HTR-8/SVneo (cell line): ENCODE measurements around the gene HDAC4.

Experiments used
- DNase-seq: peaks from one replicate; pipeline ENCODE4 v3.0.0; 2011; ENCODE audit warnings: low spot score, mixed read lengths; ENCODE audit not compliant: insufficient read length
- FAIRE-seq: peaks from 2 replicates; lab custom pipeline; 2011; peaks lifted over from hg19 to GRCh38; lab: Jason Lieb, UNC

HDAC4 gene

GRCh38 chr2:239302083-239302807 is 98.6 kb downstream of the HDAC4 start:
- DNase-seq = no peak
- no peak for FAIRE-seq

DNA sequence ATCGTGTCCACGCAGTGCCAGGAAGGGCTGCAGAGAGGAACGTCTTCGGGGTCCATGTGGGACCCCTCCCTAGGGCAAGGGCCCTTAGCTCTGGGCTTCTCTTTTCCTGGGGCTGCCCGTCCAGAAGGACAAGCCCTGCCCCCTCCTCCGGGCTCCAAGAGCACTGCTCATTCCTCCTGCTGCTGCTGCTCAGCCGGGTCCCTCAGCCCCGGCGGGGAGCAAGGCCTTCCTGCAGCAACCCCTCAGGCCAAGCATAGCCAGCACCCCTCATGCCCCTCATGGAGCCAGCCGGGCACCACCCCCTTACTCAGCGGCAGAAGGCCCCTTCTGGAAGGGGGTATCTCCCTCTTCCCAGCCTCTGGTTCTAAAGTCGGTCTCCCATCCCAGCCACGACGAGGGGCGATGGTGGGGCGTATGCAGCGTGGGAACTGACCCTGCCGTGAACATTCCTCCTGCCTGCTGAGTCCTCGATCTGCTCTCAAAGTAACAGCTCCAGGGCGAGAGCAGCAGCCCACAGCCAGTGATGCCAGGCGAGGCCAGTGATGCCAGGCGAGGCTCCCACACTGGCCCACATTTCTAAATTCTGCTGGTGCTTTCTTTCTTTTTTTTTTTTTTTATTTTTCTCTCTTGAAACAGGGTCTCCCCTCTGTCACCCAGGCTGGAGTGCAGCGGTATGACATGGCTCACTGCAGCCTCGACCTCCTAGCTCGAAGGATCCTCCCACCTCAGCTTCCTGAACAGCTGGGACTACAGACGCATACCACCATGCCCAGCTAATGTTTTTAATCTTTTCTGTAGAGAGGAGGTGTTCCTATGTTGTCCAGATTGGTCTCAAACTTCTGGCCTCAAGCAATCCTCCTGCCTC is 99.7 kb downstream of the HDAC4 start:
- no peak for FAIRE-seq
- DNase-seq = no peak

- DNase-seq = no peak
- FAIRE-seq = no peak
Observed at GRCh38 chr2:239300242-239300641, 100.6 kb downstream of the HDAC4 start.

DNA sequence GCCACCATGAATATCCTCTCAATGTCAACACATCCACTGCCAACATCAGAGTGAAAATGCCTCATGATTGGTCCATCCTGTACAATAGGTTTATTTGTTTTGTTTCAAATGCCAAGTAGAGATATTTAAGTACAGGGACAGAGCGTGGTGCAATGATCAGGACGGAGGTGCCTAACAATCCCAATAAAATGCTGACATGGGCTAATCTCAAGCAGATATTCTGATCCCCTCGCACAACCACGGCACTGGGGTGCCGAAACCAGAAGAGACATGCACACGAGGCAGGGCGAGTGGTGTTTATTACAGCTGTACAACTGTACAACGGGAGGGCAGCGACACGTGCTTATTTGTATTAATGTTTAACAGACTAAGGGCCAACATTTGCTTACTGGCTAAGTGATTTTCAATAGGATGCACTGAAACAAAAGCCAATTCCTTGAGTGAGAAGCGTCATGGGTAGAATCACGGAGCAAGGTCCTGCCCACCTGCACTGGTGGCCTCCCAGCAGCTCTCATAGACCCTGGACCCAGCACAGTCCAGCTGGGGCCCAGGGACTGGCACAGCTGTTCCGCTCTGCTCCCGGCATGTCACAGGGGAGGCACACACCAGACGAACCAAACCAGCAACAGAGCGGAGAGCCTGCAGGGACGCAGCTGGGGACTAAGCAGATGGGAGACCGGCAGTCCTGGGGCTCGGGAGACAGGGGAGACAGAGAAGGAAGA is 101.4 kb downstream of the HDAC4 start:
- DNase-seq = no peak
- no peak for FAIRE-seq

- no peak for FAIRE-seq
- no peak for DNase-seq
Observed at GRCh38 chr2:239298116-239298804, 102.6 kb downstream of the HDAC4 start.

- no peak for DNase-seq
- no peak for FAIRE-seq
Observed at GRCh38 chr2:239297142-239298004, 103.4 kb downstream of the HDAC4 start.

DNA sequence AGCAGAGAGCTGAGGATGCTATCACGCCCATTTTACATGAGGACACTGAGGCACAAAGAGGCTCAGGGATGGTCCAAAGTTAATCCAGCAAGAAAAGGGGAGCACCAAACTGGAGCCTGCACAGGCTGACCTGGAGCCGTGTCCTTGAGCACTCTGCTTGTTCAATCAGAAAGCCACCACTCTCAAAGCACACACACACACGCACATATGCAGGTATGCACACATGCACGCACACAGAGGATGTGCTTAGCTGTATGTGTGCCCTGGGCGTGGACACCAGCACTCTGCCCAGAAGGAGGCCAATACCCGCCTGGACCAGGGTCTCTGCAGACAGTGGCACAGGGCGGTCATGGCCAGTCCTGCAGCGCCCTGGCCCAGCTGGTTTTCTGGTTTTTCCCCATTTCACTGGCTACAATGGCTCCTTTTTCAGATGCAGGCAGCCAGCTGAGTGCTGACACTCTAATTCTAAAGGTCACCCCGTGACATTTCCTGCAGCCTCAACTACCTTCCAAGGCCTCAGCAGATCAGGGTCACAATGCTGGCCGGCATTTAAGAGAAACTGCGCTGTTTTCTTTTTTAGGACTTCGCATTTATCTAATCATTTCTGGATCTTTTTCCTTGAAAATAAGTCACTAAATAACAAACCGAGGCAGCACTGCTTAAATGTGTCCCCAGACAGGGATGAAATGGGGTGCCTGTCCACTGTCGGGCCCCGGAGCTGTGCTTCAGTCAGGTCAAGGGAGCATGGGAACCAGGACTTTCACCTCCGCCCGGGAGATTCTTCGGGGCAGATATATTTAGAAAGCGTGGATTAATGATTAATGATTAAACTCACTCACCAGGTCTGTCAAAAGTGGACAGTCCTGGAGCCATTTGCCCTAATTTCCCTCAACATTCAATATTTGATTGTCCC is 104.5 kb downstream of the HDAC4 start:
- DNase-seq = no peak
- FAIRE-seq = no peak

GRCh38 chr2:239295377-239296019 is 105.3 kb downstream of the HDAC4 start:
- FAIRE-seq = no peak
- DNase-seq = no peak

GRCh38 chr2:239294571-239295054 is 106.2 kb downstream of the HDAC4 start:
- DNase-seq = no peak
- FAIRE-seq = no peak

- FAIRE-seq = no peak
- DNase-seq = no peak
Observed at GRCh38 chr2:239293775-239294430, 106.9 kb downstream of the HDAC4 start.

DNA sequence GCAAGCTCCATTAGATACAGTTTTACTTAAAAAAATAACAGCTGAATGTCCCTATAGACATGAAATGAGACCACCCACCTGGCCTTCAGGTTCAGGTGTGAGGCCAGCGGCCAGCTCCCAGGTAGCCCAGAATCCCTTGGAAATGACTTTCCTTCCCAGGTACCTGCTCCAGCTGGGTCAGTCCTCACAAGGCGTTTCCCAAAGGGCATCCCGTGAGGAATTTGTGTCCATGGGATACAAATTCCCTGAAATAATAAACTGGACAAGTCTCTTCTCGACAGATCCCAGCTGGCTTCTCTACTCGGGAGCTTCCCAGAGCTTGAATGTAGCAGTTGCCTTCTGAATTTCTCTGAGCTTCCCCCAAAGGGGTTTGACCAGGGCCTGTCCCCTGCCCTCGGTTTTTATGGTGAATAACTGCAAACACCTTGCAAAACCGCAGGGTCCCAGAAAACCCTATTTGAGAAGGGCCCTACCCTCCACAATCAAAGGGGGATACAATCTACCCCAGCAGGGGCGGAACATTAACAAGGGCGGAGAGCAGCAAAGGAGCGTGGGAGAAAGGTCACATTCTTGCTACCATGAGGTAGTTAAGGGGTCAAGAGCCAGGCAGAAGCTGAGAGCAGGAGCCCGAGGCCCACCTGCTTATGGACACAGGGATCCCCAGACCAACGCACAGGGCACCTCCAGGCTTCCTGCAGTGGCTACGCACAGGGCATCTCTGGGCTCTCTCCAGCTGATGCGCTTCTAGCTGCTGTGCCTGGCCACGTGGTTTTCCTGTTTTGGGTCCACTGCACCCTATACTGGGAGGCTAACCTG is 107.7 kb downstream of the HDAC4 start:
- FAIRE-seq = no peak
- no peak for DNase-seq

DNA sequence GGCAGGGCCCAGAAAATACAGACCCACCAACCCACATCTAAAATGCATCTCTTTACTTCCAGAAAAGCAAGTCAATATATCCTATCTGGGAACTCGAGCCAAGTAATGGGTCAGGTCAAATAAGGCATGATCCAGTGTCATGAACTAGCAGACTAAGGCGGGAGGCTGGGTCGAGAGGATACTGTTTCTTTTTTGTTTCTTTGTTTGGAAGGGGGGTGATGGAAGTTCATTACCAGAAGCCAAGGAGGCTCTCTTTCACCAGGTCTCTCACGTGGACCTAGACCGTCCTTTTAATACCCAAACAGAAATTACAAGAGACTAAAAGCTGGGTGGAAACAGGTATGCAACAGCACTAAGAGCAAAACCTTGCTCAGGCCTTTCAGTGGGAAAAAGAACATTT is 108.3 kb downstream of the HDAC4 start:
- no peak for FAIRE-seq
- DNase-seq = no peak

DNA sequence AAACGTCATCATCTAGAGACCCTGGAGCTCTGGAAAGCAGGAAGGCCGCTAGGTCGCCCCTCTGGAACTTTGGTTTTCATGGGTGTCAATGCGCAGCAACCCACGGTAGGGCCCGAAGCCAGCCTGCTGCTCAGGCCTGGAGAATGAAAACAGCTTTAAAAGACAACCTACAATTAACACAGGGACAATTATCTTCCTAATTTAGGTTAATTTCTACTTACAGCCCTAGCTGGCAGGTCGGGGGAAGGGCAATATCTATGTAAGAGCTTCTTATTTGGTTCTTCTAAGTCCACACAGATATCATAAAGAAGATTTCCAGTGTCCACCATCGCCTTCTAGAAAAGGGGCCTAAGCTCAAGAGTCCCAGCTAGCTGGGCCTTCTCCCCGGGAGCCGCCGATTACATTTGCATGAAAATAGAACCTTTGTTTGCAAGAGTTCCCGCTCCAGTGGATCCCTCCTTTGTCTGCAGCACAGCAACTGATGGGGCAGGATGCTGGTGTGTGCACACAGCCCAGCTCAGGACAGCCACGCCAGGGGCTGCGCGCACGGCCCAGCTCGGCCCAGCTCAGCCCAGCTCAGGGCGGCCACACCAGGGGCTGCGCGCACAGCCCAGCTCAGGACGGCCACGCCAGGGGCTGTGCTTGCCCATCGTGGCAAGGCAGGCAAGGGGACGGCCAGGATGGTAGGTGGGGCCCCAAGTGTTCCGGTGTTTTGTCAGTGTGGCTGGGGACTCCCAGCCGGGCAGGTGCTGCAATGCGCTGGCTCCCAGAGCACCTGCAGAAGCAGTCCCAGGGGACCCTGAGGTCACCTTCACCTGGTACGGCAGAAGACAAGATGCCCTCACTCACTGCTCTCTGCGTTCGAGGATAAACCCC is 109.1 kb downstream of the HDAC4 start:
- no peak for DNase-seq

DNA sequence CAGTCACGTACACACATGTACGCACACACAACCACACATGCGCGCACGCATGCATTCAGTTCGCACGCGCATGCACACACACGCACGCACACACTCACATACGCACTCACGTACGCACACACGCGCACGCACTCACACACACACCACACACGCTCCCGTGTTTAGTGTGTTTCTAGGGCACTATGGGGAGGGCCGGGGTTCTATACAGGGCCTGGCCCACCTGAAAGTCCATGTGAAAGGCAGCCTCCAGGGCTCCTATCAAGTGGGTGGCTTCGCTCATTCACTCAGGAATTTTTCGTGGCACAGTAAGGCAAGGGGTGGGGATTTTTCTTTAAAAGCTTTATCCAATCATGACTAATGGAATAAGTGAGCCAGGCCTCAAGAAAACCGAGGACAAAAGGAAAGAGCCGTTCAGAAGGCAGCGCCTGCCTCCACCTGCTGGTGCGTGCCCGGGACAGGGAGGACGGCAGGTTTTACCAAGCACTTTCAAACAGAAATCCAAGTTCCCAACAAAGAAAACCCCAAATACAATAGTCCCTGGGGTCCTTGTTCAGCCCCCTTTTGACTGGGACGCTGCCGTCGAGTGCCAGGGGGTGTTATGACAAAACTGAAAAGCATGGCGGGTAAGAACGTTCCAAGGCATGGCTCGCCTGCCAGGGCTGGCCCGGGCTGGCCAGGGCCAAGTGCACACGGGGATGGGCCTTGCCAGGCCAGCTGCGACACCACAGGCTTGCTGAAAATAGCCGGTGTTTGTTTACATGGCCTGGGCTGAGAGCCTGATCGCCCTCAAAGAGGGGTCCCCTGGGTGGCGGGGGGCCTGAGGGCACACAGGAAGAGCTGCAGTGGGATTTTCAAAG is 110.0 kb downstream of the HDAC4 start:
- FAIRE-seq (peak; percentile 23), DNase-seq (no peak)

More for the DNA sequence above, 109.1 kb downstream of the HDAC4 start:
- FAIRE-seq = no peak

- DNase-seq (no peak), FAIRE-seq (no peak)
Observed at GRCh38 chr2:239289545-239289944, 111.3 kb downstream of the HDAC4 start.
